Thoracic aorta (tissue), 2 donors: ENCODE results near the gene B4GALNT4. TPM values are rescaled to one million over a fixed set of nuclear protein-coding genes. Genes with fewer than 3 reads are reported as not detected.

Source experiments
- ATAC-seq: fragments of 150-250 bp; one replicate; pipeline ENCODE4 v1.8.0; 2017; ENCODE audit warnings: low read depth; ENCODE audit not compliant: insufficient number of reproducible peaks, low FRiP score
- DNase-seq: peaks from one replicate; pipeline ENCODE4 v3.0.0-alpha.2; 2020; ENCODE audit warnings: low spot score
- H3K27ac ChIP-seq, 2 donors: fragments of 200-600 bp; sonication (generic); 1 replicate in 1 of 2; 2 replicates in 1 of 2; pipeline ENCODE4 v1.5.1; 2016; ENCODE audit warnings: mild to moderate bottlenecking in 2 of 2, moderate library complexity in 2 of 2
- H3K27me3 ChIP-seq: fragments of 200-600 bp; sonication (generic); replicated peaks from 2 replicates; pipeline ENCODE4 v1.6.0; 2016; ENCODE audit warnings: mild to moderate bottlenecking; ENCODE audit not compliant: insufficient read depth
- H3K36me3 ChIP-seq: fragments of 200-600 bp; sonication (generic); one replicate; pipeline ENCODE4 v1.5.1; 2016
- H3K4me1 ChIP-seq, 2 donors: fragments of 200-600 bp; sonication (generic); 1 replicate in 1 of 2; 2 replicates in 1 of 2; pipeline versions ENCODE4 v1.5.1 to v1.6.0; 2016; ENCODE audit warnings: low read depth in 2 of 2, mild to moderate bottlenecking in 1 of 2; ENCODE audit not compliant: control insufficient read depth in 1 of 2
- H3K4me3 ChIP-seq: fragments of 200-600 bp; sonication (generic); 2 replicates; pipeline ENCODE4 v1.5.1; 2016; ENCODE audit warnings: mild to moderate bottlenecking
- H3K9me3 ChIP-seq: fragments of 200-600 bp; sonication (generic); 2 replicates; pipeline ENCODE4 v1.5.1; 2016
- total RNA-seq, 2 donors: library from RNA; depleted of rRNA; stranded (reverse); fragments of >200 nt; gene quantifications; one replicate each; pipeline versions ENCODE4 v1.1.0 to v1.2.3, GENCODE V29; 2016
- TF ChIP-seq, protein P1 (sequence below): fragments of 200-600 bp; sonication (generic); IDR thresholded peaks from one replicate; pipeline ENCODE4 v1.5.1; 2019; ENCODE audit warnings: antibody characterized with exemption

Gene B4GALNT4
- total RNA-seq, 2 donors from 2014 or later, result 0.78 to 3.7 TPM

DNA sequence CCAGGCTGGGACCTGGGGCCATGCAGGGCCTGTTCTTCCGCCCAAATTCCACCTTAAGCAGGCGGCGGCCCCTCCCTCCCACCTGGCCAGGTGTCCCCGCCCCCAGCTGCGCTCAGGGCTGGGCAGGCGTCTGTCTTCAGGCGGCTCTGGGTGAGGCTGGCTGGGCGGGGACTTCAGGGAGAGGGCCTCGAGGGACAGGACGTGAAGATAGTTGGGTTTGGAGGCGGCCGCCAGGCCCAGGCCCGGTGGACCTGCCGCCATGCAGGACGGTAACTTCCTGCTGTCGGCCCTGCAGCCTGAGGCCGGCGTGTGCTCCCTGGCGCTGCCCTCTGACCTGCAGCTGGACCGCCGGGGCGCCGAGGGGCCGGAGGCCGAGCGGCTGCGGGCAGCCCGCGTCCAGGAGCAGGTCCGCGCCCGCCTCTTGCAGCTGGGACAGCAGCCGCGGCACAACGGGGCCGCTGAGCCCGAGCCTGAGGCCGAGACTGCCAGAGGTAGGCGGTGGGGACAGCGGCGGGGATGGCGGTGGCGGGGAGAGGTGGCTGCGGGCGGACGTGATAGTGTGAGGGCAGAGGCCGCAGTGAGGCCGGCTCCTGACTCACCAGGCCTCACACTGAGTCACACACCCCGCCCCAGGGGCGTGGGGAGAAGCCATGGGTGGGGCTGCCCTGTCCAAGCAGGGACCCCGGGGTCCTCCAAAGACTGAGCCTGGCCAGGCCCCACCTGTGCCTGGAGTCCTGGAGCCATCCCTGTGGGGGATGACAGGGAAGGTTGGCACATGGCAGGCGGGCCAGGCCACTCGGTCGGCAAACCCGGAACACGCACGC lies 24.9 kb downstream of the B4GALNT4 start, which contains the start of gene PKP3:
PKP3 (plus strand) TSS at position 176 of the 824 bp plus-strand sequence; CDS start at position 260, 84 bp downstream.
- no peaks in the 10 kb centered on the region for H3K9me3 ChIP-seq
- DNase-seq, result no peak
- H3K27me3 ChIP-seq, result no peaks in the 10 kb centered on the region
- ATAC-seq, result no peak
- no peak within 1 kb of the TSS for H3K4me3 ChIP-seq
- TF ChIP-seq, protein P1, sequence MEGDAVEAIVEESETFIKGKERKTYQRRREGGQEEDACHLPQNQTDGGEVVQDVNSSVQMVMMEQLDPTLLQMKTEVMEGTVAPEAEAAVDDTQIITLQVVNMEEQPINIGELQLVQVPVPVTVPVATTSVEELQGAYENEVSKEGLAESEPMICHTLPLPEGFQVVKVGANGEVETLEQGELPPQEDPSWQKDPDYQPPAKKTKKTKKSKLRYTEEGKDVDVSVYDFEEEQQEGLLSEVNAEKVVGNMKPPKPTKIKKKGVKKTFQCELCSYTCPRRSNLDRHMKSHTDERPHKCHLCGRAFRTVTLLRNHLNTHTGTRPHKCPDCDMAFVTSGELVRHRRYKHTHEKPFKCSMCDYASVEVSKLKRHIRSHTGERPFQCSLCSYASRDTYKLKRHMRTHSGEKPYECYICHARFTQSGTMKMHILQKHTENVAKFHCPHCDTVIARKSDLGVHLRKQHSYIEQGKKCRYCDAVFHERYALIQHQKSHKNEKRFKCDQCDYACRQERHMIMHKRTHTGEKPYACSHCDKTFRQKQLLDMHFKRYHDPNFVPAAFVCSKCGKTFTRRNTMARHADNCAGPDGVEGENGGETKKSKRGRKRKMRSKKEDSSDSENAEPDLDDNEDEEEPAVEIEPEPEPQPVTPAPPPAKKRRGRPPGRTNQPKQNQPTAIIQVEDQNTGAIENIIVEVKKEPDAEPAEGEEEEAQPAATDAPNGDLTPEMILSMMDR, result no peak
- H3K27ac ChIP-seq, result no peak within 1 kb of the TSS
- H3K36me3 ChIP-seq, result no peaks in the 10 kb centered on the region
- peaks cover 0 to 7% of the 10 kb centered on the region in 2 donors for H3K4me1 ChIP-seq

DNA sequence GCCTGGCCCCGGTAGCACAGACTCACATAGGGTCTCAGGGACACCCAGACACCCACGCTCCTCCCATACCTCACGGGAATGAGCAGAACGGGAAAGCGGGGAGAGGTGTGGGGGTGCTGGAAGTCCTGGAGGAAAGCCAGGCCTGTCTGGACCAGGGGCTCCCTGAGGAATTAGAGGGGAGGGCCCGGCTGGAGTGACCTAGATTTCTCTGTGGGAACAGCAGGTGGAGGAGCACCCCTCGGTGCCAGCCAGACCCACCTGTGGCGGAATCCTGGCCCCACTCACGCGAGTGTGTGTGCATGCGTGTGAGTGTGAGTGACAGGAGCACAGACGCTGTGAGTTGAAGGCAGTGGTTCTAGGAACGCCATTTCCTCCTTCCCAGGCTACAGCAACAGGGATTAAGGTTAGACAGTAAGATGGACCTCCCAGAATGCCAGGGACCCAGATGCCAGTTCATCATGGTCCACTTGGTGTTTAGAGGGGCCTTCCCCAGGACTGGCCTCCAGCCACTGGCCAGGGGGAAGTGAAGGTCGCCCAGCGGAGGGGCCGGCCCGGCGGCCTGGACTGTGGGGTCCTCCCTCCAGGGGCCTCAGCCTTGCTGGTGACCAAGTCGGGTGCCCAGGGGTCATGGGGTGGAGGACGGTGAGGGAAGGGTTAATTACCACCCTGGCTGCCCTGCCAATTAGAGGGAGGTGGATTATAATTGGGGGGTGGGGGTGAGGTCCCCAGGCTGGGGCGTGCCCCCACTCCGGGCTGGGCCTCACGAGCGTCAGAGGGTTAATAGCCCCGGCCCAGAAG lies 25.8 kb downstream of the B4GALNT4 start:
- Histone ChIP-seq H3K27ac (no peak overlapping the region), H3K9me3 (no peaks in the 10 kb centered on the region), H3K27me3 (no peaks in the 10 kb centered on the region), H3K4me3 (no peak overlapping the region), H3K4me1 (peaks cover 0 to 7% of the 10 kb centered on the region in 2 donors), H3K36me3 (no peaks in the 10 kb centered on the region)
- TF ChIP-seq, protein P1, result no peak
- ATAC-seq, result no peak
- no peak for DNase-seq

DNA sequence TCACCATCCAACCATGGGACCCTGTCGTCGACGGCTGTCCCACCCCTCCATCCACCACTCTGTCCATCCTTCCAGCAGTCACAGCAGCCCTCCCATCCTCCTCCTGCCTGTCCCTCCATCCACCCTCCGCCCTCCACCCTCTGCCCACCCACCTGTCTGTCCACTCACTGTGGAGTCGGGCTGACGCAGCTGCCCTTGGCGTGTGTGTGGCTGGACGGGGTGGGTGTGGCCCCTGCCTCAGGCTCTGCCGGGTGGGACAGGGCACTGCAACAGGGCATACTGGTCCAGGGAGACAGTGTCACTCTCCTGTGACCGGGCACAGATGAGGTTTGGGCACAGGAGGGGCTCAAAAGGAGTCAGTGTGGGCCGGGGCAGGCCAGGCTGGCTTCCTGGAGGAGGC lies 26.6 kb downstream of the B4GALNT4 start:
- Histone ChIP-seq H3K27me3 (no peaks in the 10 kb centered on the region), H3K9me3 (no peaks in the 10 kb centered on the region), H3K4me1 (peaks cover 0 to 7% of the 10 kb centered on the region in 2 donors), H3K36me3 (no peaks in the 10 kb centered on the region), H3K4me3 (no peak overlapping the region), H3K27ac (no peak overlapping the region)
- ATAC-seq, result no peak
- TF ChIP-seq, protein P1, result no peak
- no peak for DNase-seq

DNA sequence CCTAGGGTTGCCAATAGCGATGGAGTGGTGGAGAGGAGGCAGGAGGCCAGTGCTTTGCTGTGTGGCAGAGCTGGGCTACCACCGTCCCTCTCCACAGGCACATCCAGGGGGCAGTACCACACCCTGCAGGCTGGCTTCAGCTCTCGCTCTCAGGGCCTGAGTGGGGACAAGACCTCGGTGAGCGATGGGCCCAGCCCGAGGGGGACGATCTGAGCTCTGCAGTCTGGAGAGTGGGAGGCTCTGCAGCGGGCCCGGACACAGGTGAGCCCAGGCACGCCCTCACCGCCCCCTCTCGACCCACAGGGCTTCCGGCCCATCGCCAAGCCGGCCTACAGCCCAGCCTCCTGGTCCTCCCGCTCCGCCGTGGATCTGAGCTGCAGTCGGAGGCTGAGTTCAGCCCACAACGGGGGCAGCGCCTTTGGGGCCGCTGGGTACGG lies 27.2 kb downstream of the B4GALNT4 start:
- peak overlapping the region; percentile 69 for H3K4me3 ChIP-seq
- no peak for ATAC-seq
- DNase-seq, result no peak
- no peaks in the 10 kb centered on the region for H3K27me3 ChIP-seq
- H3K36me3 ChIP-seq, result no peaks in the 10 kb centered on the region
- H3K9me3 ChIP-seq, result no peaks in the 10 kb centered on the region
- TF ChIP-seq, protein P1, result no peak
- H3K27ac ChIP-seq, result no peak overlapping the region
- H3K4me1 ChIP-seq, result peaks cover 0 to 7% of the 10 kb centered on the region in 2 donors

DNA sequence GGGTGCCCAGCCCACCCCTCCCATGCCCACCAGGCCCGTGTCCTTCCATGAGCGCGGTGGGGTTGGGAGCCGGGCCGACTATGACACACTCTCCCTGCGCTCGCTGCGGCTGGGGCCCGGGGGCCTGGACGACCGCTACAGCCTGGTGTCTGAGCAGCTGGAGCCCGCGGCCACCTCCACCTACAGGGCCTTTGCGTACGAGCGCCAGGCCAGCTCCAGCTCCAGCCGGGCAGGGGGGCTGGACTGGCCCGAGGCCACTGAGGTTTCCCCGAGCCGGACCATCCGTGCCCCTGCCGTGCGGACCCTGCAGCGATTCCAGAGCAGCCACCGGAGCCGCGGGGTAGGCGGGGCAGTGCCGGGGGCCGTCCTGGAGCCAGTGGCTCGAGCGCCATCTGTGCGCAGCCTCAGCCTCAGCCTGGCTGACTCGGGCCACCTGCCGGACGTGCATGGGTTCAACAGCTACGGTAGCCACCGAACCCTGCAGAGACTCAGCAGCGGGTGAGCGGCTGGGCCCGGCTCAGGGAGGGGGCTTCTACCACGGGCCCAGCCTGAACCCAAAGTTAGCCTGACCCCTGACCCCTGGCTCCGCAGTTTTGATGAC lies 27.7 kb downstream of the B4GALNT4 start:
- ATAC-seq (no peak), DNase-seq (no peak)
- TF ChIP-seq, protein P1, result peak; percentile 47
- Histone ChIP-seq H3K36me3 (no peaks in the 10 kb centered on the region), H3K27me3 (no peaks in the 10 kb centered on the region), H3K4me1 (peaks cover 0 to 7% of the 10 kb centered on the region in 2 donors), H3K4me3 (peak overlapping the region; percentile 69), H3K27ac (no peak overlapping the region), H3K9me3 (no peaks in the 10 kb centered on the region)
